H54 (cell line): Measurements from ENCODE around the gene PHKG1.
"Not testable (repeated sequence)": the region's sequence is repeated elsewhere in the genome, so short reads cannot be mapped to it uniquely, and the experiment has no call there.

Experiments
- DNase-seq: peaks from one replicate; pipeline ENCODE4 v3.0.0; 2011; ENCODE audit warnings: low spot score, mixed read lengths; ENCODE audit not compliant: insufficient read length
- FAIRE-seq: peaks from 3 replicates; lab custom pipeline; 2011; peaks lifted over from hg19 to GRCh38; lab: Jason Lieb, UNC
- POLR2A ChIP-seq: IDR thresholded peaks from 2 replicates; pipeline ENCODE4 v1.6.1; 2011; ENCODE audit warnings: low read depth, mild to moderate bottlenecking, low read length

The PHKG1 gene

DNA sequence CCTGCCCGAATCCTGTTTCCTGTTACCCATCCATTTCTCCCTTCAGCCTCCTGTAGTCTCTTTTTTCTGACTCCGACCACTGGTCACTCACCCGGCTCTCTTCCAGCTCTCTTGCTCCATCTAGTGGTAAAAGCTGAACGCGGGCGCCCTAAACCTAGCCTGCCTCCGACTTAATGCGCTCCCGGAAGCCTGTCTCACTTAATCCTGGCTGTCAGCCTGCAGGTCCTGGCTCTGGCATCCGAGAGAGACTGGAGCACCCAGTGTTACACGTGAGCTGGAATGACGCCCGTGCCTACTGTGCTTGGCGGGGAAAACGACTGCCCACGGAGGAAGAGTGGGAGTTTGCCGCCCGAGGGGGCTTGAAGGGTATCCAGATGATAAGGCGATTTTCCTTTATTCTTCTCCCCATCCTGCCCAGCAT, 18.4 kb downstream of the PHKG1 start:
- DNase-seq (peak; percentile 85), FAIRE-seq (no peak)
- TF ChIP-seq POLR2A: no peak

- FAIRE-seq, DNase-seq: not testable (repeated sequence)
Observed at GRCh38 chr7:56066376-56066775, 26.4 kb downstream of the PHKG1 start.

GRCh38 chr7:56063882-56064625, 28.7 kb downstream of the PHKG1 start, which contains the start of gene SUMF2:
Gene SUMF2 (plus strand): TSS chr7:56064286. CDS start chr7:56064312, 26 bp downstream.
- FAIRE-seq (no peak), DNase-seq (peak; percentile 99)
- peak; percentile 99 for TF ChIP-seq POLR2A

GRCh38 chr7:56063500-56063881, 29.3 kb downstream of the PHKG1 start:
- TF ChIP-seq POLR2A: no peak
- DNase-seq (no peak), FAIRE-seq (no peak)

GRCh38 chr7:56062382-56062781, 30.4 kb downstream of the PHKG1 start:
- DNase-seq (peak; percentile 49), FAIRE-seq (peak; percentile 79)
- TF ChIP-seq POLR2A: no peak

GRCh38 chr7:56053993-56054392, 38.8 kb downstream of the PHKG1 start:
- FAIRE-seq: no peak
- no peak for DNase-seq
- TF ChIP-seq POLR2A: no peak

- FAIRE-seq (no peak), DNase-seq (no peak)
- TF ChIP-seq POLR2A: no peak
Observed at GRCh38 chr7:56053379-56053778, 39.4 kb downstream of the PHKG1 start.

- DNase-seq: peak; percentile 98
- peak; percentile 78 for FAIRE-seq
- TF ChIP-seq POLR2A: peak; percentile 98
Observed at GRCh38 chr7:56051339-56052191, 41.2 kb downstream of the PHKG1 start, which contains the start of the genes CCT6A and PSPH. Gene CCT6A (plus strand): TSS chr7:56051765. CDS start chr7:56051849, 84 bp downstream. Gene PSPH (minus strand): TSS chr7:56051444. CDS start chr7:56021212, 30,232 bp downstream.

- no peak for FAIRE-seq
- no peak for TF ChIP-seq POLR2A
- no peak for DNase-seq
Observed at GRCh38 chr7:56051053-56051338, 41.8 kb downstream of the PHKG1 start.

GRCh38 chr7:56048763-56049162, 44.0 kb downstream of the PHKG1 start:
- not testable (repeated sequence) for DNase-seq, FAIRE-seq

DNA sequence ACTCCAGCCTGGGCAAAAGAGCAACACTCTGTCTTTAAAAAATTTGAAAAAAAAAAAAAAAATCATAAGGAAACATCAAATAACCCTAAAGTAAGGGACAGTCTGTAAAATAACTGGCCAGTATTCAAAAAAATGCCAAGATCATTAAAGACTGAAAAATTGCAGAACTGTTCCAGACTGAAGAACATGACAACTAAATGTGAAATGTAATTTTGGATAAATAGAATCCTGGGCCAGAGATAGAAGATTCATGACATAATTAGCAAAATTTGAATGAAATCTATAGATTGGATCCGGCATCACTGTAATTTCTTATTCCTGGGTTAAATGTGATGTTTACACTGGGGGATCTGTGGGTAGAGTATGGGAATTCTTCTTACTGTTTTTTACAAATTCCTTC, 44.5 kb downstream of the PHKG1 start:
- FAIRE-seq (no peak), DNase-seq (no peak)
- no peak for TF ChIP-seq POLR2A

DNA sequence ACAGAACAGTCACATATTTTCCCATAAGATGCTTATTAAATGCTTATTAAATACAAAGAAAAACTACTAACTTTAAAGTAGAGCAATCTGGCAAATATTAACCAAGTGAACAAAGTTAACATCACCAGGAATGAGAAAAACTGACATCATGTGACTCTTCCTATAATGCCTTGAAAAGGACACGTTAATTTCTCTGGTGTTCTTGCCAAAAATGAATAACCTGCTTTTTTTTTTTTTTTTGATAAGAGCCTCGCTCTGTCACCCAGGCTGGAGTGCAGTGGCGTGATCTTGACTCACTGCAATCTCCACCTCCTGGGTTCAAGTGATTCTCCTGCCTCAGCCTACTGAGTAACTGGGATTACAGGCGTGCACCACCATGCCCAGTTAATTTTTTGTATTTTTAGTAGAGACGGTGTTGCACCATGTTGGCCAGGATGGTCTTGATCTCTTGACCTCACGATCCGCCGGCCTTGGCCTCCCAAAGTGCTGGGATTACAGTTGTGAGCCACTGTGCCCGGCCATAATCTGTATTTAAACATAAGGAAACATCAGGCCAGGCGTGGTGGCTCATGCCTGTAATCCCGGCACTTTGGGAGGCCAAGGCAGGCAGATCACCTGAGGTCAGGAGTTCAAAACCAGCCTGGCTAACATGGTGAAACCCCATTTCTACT, 45.2 kb downstream of the PHKG1 start:
- DNase-seq, FAIRE-seq: not testable (repeated sequence)

DNA sequence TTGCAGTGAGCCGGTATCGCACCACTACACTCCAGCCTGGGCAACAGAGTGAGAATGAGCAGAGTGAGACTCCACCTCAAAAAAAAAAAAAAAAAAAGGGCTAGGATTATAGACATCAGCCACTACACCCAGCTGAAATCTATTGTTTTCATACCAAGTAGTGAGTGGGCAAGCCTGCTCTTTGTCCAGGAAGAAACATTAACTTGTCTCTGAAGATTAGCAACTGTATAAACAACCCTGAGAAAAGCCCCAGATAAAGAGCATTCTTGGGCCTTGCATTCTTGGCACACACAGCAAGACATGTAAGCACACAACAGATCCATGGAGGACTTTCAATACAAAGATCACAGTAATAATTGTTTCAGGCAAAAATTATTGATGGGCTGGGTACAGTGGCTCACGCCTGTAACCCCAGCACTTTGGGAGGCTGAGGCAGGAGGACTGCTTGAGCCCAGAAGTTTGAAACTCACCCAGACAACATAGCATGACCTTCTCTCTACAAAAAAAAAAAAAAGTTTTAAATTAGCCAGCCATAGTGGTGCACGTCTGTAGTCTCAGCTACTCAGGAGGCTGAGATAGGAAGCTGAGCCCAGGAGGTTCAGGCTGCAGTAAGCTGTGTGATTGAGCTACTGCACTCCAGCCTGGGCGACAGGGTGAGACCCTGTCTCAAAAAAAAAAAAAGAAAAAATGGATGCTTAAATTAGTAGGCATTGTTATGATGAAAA, 45.9 kb downstream of the PHKG1 start:
- no peak for FAIRE-seq
- no peak for DNase-seq
- no peak for TF ChIP-seq POLR2A

DNA sequence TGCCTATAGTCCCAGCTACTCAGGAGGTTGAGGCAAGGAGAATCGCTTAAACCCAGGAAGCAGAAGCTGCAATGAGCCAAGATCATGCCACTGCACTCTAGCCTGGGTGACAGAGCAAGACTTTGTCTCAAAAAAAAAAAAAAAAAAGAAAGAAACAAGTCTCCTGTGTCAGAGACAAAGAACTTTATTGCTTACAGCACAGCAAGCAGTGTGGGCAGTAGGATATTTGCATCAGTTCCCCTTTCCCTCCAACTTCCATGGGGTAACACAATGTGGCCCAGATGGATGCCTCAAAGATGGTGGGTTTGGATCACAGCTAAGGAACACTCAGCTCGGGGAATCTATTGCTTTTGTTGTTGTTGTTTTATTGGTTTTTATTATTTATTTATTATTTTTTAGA, 47.0 kb downstream of the PHKG1 start:
- not testable (repeated sequence) for DNase-seq, FAIRE-seq
